IMR-90 (cell line): Measurements from ENCODE around the gene SDHA. TPM values are rescaled to one million over a fixed set of nuclear protein-coding genes. Genes with fewer than 3 reads are reported as not detected.

ENCODE experiments used
- ATAC-seq: fragments of 200-7000 bp; cut with Tn5 transposase; 2 replicates; pipeline ENCODE4 v1.9.1; 2020; ENCODE audit warnings: low read depth, mild to moderate bottlenecking, moderate library complexity
- BruUV-seq: library from RNA; stranded (reverse); fragments of 400-500 nt; replicated peaks from 2 replicates; lab custom pipeline; 2021; lab: Mats Ljungman, UMichigan
- CTCF ChIA-PET: fragments of 300-600 bp; formaldehyde crosslinking; extraction: SDS; loops from one replicate; lab custom pipeline; 2021; ENCODE audit warnings: antibody characterized with exemption; lab: Yijun Ruan, JAX
- POLR2A ChIA-PET: fragments of 300-600 bp; sonication (Branson Sonifier 250); formaldehyde crosslinking; loops from one replicate; lab custom pipeline; 2022; ENCODE audit warnings: antibody characterized with exemption; ENCODE audit not compliant: unreplicated experiment; lab: Charles Lee
- DNase-seq: peaks from one replicate; pipeline ENCODE4 v3.0.0; 2013
- H2AFZ ChIP-seq: replicated peaks from 2 replicates; pipeline ENCODE3; 2013; ENCODE audit warnings: low read length, mild to moderate bottlenecking; ENCODE audit not compliant: poor library complexity
- H2AK5ac ChIP-seq: 2 replicates; pipeline ENCODE4 v1.6.1; 2013; ENCODE audit warnings: low read depth, low read length, inconsistent platforms
- H2AK9ac ChIP-seq: replicated peaks from 2 replicates; pipeline ENCODE3; 2013; ENCODE audit warnings: mild to moderate bottlenecking, low read depth, low read length, moderate library complexity; ENCODE audit not compliant: poor library complexity
- H2BK120ac ChIP-seq: 2 replicates; pipeline ENCODE4 v1.6.1; 2013; ENCODE audit warnings: low read depth, low read length, inconsistent platforms
- H2BK15ac ChIP-seq: 3 replicates; pipeline ENCODE4 v1.6.1; 2013; ENCODE audit warnings: low read depth, low read length, inconsistent platforms
- H2BK20ac ChIP-seq: 2 replicates; pipeline ENCODE4 v1.6.1; 2013; ENCODE audit warnings: low read depth, mild to moderate bottlenecking, inconsistent platforms, low read length, moderate library complexity
- H2BK5ac ChIP-seq: 2 replicates; pipeline ENCODE4 v1.6.1; 2013; ENCODE audit warnings: mild to moderate bottlenecking, low read depth, low read length, inconsistent platforms; ENCODE audit not compliant: poor library complexity, severe bottlenecking
- H3K14ac ChIP-seq: replicated peaks from 2 replicates; pipeline ENCODE4 v1.6.1; 2013; ENCODE audit warnings: low read depth, low read length, inconsistent platforms
- H3K18ac ChIP-seq: 2 replicates; pipeline ENCODE4 v1.6.1; 2013; ENCODE audit warnings: low read depth, low read length, control low read depth
- H3K23ac ChIP-seq: 2 replicates; pipeline ENCODE4 v1.6.1; 2013; ENCODE audit warnings: low read depth, low read length, inconsistent platforms
- H3K27ac ChIP-seq: 2 replicates; pipeline ENCODE4 v1.5.1; 2013; ENCODE audit warnings: mild to moderate bottlenecking, control low read depth, low read length; ENCODE audit not compliant: insufficient read depth
- H3K27me3 ChIP-seq: 2 replicates; pipeline ENCODE4 v1.6.1; 2013; ENCODE audit warnings: low read length; ENCODE audit not compliant: control insufficient read depth, insufficient read depth
- H3K36me3 ChIP-seq: 2 replicates; pipeline ENCODE4 v1.6.1; 2013; ENCODE audit warnings: low read length, mixed read lengths; ENCODE audit not compliant: control insufficient read depth, insufficient read depth
- H3K4ac ChIP-seq: 2 replicates; pipeline ENCODE4 v1.6.1; 2013; ENCODE audit warnings: low read depth, low read length, inconsistent platforms
- H3K4me1 ChIP-seq: 2 replicates; pipeline ENCODE4 v1.6.1; 2013; ENCODE audit warnings: low read length, mixed read lengths; ENCODE audit not compliant: control insufficient read depth, insufficient read depth
- H3K4me2 ChIP-seq: 2 replicates; pipeline ENCODE4 v1.6.1; 2013; ENCODE audit warnings: low read depth, mild to moderate bottlenecking, control low read depth, low read length, moderate library complexity
- H3K4me3 ChIP-seq: 2 replicates; pipeline ENCODE4 v1.5.1; 2013; ENCODE audit warnings: low read depth, mild to moderate bottlenecking, control low read depth, low read length, moderate library complexity; ENCODE audit not compliant: insufficient read depth
- H3K56ac ChIP-seq: 2 replicates; pipeline ENCODE4 v1.6.1; 2013; ENCODE audit warnings: low read length, inconsistent platforms; ENCODE audit not compliant: insufficient read depth; ENCODE audit errors: extremely low read depth
- H3K79me1 ChIP-seq, 2 experiments: 2 replicates each; pipeline ENCODE4 v1.6.1; 2013; ENCODE audit warnings: low read length in 2 of 2, inconsistent platforms in 1 of 2, low read depth in 1 of 2
- H3K9ac ChIP-seq: 2 replicates; pipeline ENCODE4 v1.6.1; 2013; ENCODE audit warnings: low read depth, low read length, control low read depth
- H3K9me1 ChIP-seq: 2 replicates; pipeline ENCODE4 v1.6.1; 2013; ENCODE audit warnings: low read length, inconsistent platforms; ENCODE audit not compliant: insufficient read depth
- H3K9me3 ChIP-seq: 2 replicates; pipeline ENCODE4 v1.6.1; 2013; ENCODE audit warnings: low read length; ENCODE audit not compliant: control insufficient read depth, insufficient read depth
- H4K20me1 ChIP-seq: 2 replicates; pipeline ENCODE4 v1.6.1; 2013; ENCODE audit warnings: low read length, inconsistent platforms; ENCODE audit not compliant: insufficient read depth
- H4K5ac ChIP-seq: 2 replicates; pipeline ENCODE4 v1.6.1; 2013; ENCODE audit warnings: mild to moderate bottlenecking, low read depth, low read length, control low read depth
- H4K8ac ChIP-seq, 2 experiments: 2 replicates each; pipeline ENCODE4 v1.6.1; 2013; ENCODE audit warnings: low read depth in 2 of 2, low read length in 2 of 2, control low read depth in 1 of 2, inconsistent platforms in 1 of 2
- H4K91ac ChIP-seq: 2 replicates; pipeline ENCODE4 v1.6.1; 2013; ENCODE audit warnings: low read depth, low read length, inconsistent platforms; ENCODE audit not compliant: insufficient read depth
- BHLHE40 ChIP-seq: fragments of 150-350 bp; IDR thresholded peaks from 2 replicates; pipeline ENCODE4 v1.6.1; 2016; ENCODE audit warnings: mild to moderate bottlenecking, low read depth, low read length
- CEBPB ChIP-seq: IDR thresholded peaks from 2 replicates; pipeline ENCODE4 v1.6.1; 2012; ENCODE audit warnings: low read depth, low read length, improper control_type of control experiment
- CHD1 ChIP-seq: IDR thresholded peaks from 2 replicates; pipeline ENCODE4 v1.6.1; 2012; ENCODE audit warnings: low read depth, low read length, improper control_type of control experiment
- FOS ChIP-seq: fragments of 150-350 bp; IDR thresholded peaks from 2 replicates; pipeline ENCODE4 v1.6.1; 2016; ENCODE audit warnings: low read depth, low read length
- MAFK ChIP-seq: IDR thresholded peaks from 2 replicates; pipeline ENCODE4 v1.6.1; 2012; ENCODE audit warnings: low read depth, low read length, improper control_type of control experiment
- MAZ ChIP-seq: IDR thresholded peaks from 2 replicates; pipeline ENCODE4 v1.6.1; 2012; ENCODE audit warnings: low read depth, mild to moderate bottlenecking, low read length, improper control_type of control experiment, moderate library complexity, borderline replicate concordance
- MXI1 ChIP-seq: IDR thresholded peaks from 2 replicates; pipeline ENCODE4 v1.6.1; 2012; ENCODE audit warnings: low read depth, mild to moderate bottlenecking, low read length, moderate library complexity, borderline replicate concordance
- RAD21 ChIP-seq: IDR thresholded peaks from 2 replicates; pipeline ENCODE4 v1.6.1; 2012; ENCODE audit warnings: low read length, improper control_type of control experiment
- RFX5 ChIP-seq: IDR thresholded peaks from 2 replicates; pipeline ENCODE4 v1.8.0; 2012; ENCODE audit warnings: low read depth, mild to moderate bottlenecking, low read length, moderate library complexity
- whole genome bisulfite sequencing, 2 experiments: methylation state at CpG; one replicate each; pipeline versions ENCODE4 v1.1.5 to v1.1.7; 2013; ENCODE audit warnings: missing lambda C conversion rate in 2 of 2; ENCODE audit not compliant: insufficient read length in 1 of 2; ENCODE audit errors: extremely low coverage in 2 of 2; 5-methylcytosine and 5-hydroxymethylcytosine counted together
- dilution Hi-C: fragments of 300-500 bp; cut with HindIII; formaldehyde crosslinking; loops from one replicate; pipeline ENCODE4 v1.14.3; 2018; ENCODE audit warnings: low sequenced_read_pairs; ENCODE audit not compliant: unreplicated experiment
- in situ Hi-C: fragments of 300-500 bp; cut with MboI; formaldehyde crosslinking; loops from 3 replicates; pipeline ENCODE4 v1.14.3; 2019; ENCODE audit warnings: low sequenced_read_pairs, inconsistent platforms, mixed read lengths
- intact Hi-C: fragments of 100-400 bp; cut with micrococcal nuclease; formaldehyde crosslinking; loops from 2 replicates; pipeline ENCODE4 v1.10.0; 2022
- polyA plus RNA-seq, 3 experiments: library from polyadenylated mRNA; depleted of rRNA; stranded (reverse); fragments of >200 nt; gene quantifications; 2 replicates each; pipeline ENCODE4 v1.2.3, GENCODE V29; 2012; ENCODE audit warnings: low replicate concordance in 1 of 3
- total RNA-seq: library from RNA; depleted of rRNA; stranded (reverse); fragments of >200 nt; gene quantifications from 2 replicates; pipeline ENCODE4 v1.2.3, GENCODE V29; 2012
- TF ChIP-seq, protein P1 (sequence below): fragments of 150-350 bp; IDR thresholded peaks from 2 replicates; pipeline ENCODE4 v1.6.1; 2016; ENCODE audit warnings: low read depth, mild to moderate bottlenecking, low read length, moderate library complexity, borderline replicate concordance
- TF ChIP-seq, protein P2 (sequence below): conservative IDR thresholded peaks from 2 replicates; pipeline ENCODE4 v1.5.1; 2012; ENCODE audit warnings: mild to moderate bottlenecking, low read depth, low read length, improper control_type of control experiment

The SDHA gene
- total and polyA plus RNA-seq, 2 of the 4 experiments (the other 2 are of a cell fraction) = 105 to 121 TPM

GRCh38 chr5:264338-264737 lies 46.2 kb downstream of the SDHA start:
- H3K4me3 ChIP-seq = no peak overlapping the region
- peaks cover 17% of the 10 kb centered on the region for H3K9me1 ChIP-seq
- H4K5ac ChIP-seq = peak overlapping the region; percentile 2; the same call in 1 of the 2 replicates
- peak overlapping the region; percentile 65 for H2AK5ac ChIP-seq
- H4K20me1 ChIP-seq = peaks cover 7% of the 10 kb centered on the region; the same call in 1 of the 2 replicates
- intact Hi-C loops (no loop called here), in situ Hi-C loops (no loop called here), dilution Hi-C loops (no loop called here)
- H2BK20ac ChIP-seq = peak overlapping the region; percentile 44; the same call in 1 of the 2 replicates
- H2BK15ac ChIP-seq = peak overlapping the region; percentile 71; the same call in 2 of the 3 replicates
- DNase-seq (no peak), ATAC-seq (no peak)
- peak overlapping the region; percentile 89 for H2AK9ac ChIP-seq
- no peak overlapping the region for H3K56ac ChIP-seq
- H2BK5ac ChIP-seq = peak overlapping the region; percentile 86
- no peak overlapping the region for H3K9ac ChIP-seq
- H3K18ac ChIP-seq = peak overlapping the region; percentile 13
- peaks cover 7% of the 10 kb centered on the region for H3K36me3 ChIP-seq
- WGBS, 2 experiments = 80% methylated on average over 3 of the region's 10 CpGs; no CpG with 5 or more reads in 1 of the 2 experiments
- H2BK120ac ChIP-seq = peak overlapping the region; percentile 56
- peak overlapping the region; percentile 50; the same call in 1 of the 2 replicates for H3K27ac ChIP-seq
- no TSS peak for BruUV-seq
- ChIA-PET CTCF (no interaction called here), POLR2A (no interaction called here)
- H3K27me3 ChIP-seq = no peaks in the 10 kb centered on the region
- no peak overlapping the region for H3K4me2 ChIP-seq
- H4K91ac ChIP-seq = peak overlapping the region; percentile 75
- peak overlapping the region; percentile 48 for H3K4ac ChIP-seq
- H3K23ac ChIP-seq = 0 out of 2 replicates have a peak overlapping the region, but pooled peaks have one; percentile 31
- no peak overlapping the region for H2AFZ ChIP-seq
- no peaks in the 10 kb centered on the region for H3K9me3 ChIP-seq
- TF ChIP-seq RFX5 (no peak), CHD1 (no peak), MAFK (no peak), MAZ (no peak), RAD21 (no peak), CEBPB (no peak), BHLHE40 (no peak), FOS (no peak), MXI1 (no peak)
- TF ChIP-seq, protein P1, sequence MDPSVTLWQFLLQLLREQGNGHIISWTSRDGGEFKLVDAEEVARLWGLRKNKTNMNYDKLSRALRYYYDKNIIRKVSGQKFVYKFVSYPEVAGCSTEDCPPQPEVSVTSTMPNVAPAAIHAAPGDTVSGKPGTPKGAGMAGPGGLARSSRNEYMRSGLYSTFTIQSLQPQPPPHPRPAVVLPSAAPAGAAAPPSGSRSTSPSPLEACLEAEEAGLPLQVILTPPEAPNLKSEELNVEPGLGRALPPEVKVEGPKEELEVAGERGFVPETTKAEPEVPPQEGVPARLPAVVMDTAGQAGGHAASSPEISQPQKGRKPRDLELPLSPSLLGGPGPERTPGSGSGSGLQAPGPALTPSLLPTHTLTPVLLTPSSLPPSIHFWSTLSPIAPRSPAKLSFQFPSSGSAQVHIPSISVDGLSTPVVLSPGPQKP = no peak
- TF ChIP-seq, protein P2, sequence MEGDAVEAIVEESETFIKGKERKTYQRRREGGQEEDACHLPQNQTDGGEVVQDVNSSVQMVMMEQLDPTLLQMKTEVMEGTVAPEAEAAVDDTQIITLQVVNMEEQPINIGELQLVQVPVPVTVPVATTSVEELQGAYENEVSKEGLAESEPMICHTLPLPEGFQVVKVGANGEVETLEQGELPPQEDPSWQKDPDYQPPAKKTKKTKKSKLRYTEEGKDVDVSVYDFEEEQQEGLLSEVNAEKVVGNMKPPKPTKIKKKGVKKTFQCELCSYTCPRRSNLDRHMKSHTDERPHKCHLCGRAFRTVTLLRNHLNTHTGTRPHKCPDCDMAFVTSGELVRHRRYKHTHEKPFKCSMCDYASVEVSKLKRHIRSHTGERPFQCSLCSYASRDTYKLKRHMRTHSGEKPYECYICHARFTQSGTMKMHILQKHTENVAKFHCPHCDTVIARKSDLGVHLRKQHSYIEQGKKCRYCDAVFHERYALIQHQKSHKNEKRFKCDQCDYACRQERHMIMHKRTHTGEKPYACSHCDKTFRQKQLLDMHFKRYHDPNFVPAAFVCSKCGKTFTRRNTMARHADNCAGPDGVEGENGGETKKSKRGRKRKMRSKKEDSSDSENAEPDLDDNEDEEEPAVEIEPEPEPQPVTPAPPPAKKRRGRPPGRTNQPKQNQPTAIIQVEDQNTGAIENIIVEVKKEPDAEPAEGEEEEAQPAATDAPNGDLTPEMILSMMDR = no peak
- H3K79me1 ChIP-seq = peaks cover 6 to 19% of the 10 kb centered on the region in 2 experiments; a peak in 3 of 4 replicates
- H3K14ac ChIP-seq = 0 out of 2 replicates have a peak overlapping the region, but pooled peaks have one; percentile 5
- H3K4me1 ChIP-seq = peaks cover 20% of the 10 kb centered on the region
- H4K8ac ChIP-seq = peak overlapping the region in 1 of 2 experiments; percentile 52; a peak in 2 of 4 replicates
